ENCODE results near the gene NKG7. TPM values are rescaled to one million over a fixed set of nuclear protein-coding genes. Genes with fewer than 3 reads are reported as not detected.

Gene NKG7
- total and polyA plus RNA-seq, 2 of the 13 experiments (the other 11 are each of a cell fraction or from before 2014, with no cell fraction given): 0.40 TPM; not detected in 1

GRCh38 chr19:51327066-51328001 lies 45.1 kb downstream of the NKG7 start (continued):
- TF ChIP-seq ZBTB26 (CRISPR knock-in tag; IDR thresholded peaks at IDR 0.05; ENCODE audit: borderline replicate concordance) (no peak), HOXA3 (CRISPR knock-in tag; IDR thresholded peaks at IDR 0.05) (peak; percentile 45; the same call in 1 of the 2 replicates), RARA (CRISPR knock-in tag; IDR thresholded peaks at IDR 0.05) (0 out of 2 replicates have a peak, but pooled peaks have one; percentile 9), THAP11 (CRISPR knock-in tag; IDR thresholded peaks at IDR 0.05) (0 out of 2 replicates have a peak, but pooled peaks have one; percentile 17), ZNF776 (CRISPR knock-in tag; IDR thresholded peaks at IDR 0.05) (peak; percentile 67; the same call in 1 of the 2 replicates), ARNT2 (CRISPR knock-in tag; IDR thresholded peaks at IDR 0.05; ENCODE audit: low read depth) (0 out of 2 replicates have a peak, but pooled peaks have one; percentile 3), SRF (IDR thresholded peaks at IDR 0.05; ENCODE audit: low read depth, low read length) (no peak), NPAS2 (CRISPR knock-in tag; IDR thresholded peaks at IDR 0.05; ENCODE audit: borderline replicate concordance) (no peak), RAD21 (CRISPR knock-in tag; IDR thresholded peaks at IDR 0.05) (0 out of 2 replicates have a peak, but pooled peaks have one; percentile 37), ZNF441 (CRISPR knock-in tag; IDR thresholded peaks at IDR 0.05; ENCODE audit: borderline replicate concordance) (no peak), TMF1 (CRISPR knock-in tag; IDR thresholded peaks at IDR 0.05; ENCODE audit: low read depth) (no peak), KDM5B (CRISPR knock-in tag; IDR thresholded peaks at IDR 0.05; ENCODE audit: borderline replicate concordance) (0 out of 2 replicates have a peak, but pooled peaks have one; percentile 36), AGO1 (IDR thresholded peaks at IDR 0.05; ENCODE audit: low read depth, low read length, poor library complexity, severe bottlenecking) (peak; percentile 95), IKZF5 (CRISPR knock-in tag; IDR thresholded peaks at IDR 0.05) (no peak), BORCS8-MEF2B (CRISPR knock-in tag; IDR thresholded peaks at IDR 0.05) (0 out of 2 replicates have a peak, but pooled peaks have one; percentile 41), YY1 (IDR thresholded peaks at IDR 0.05; ENCODE audit: insufficient read depth, insufficient replicate concordance, low read depth, low read length) (peak; percentile 51), POLR2G (IDR thresholded peaks at IDR 0.05; ENCODE audit: low read depth, low read length) (peak; percentile 28; the same call in 1 of the 2 replicates), CREB1 (IDR thresholded peaks at IDR 0.05) (no peak), CREB1 (CRISPR knock-in tag; IDR thresholded peaks at IDR 0.05) (no peak), GABPB1 (CRISPR knock-in tag; IDR thresholded peaks at IDR 0.05) (peak; percentile 28; the same call in 1 of the 2 replicates), POLR2AphosphoS5 (IDR thresholded peaks at IDR 0.05; ENCODE audit: low read depth, low read length) (peak; percentile 40; the same call in 1 of the 2 replicates), SPEN (CRISPR knock-in tag; IDR thresholded peaks at IDR 0.05; ENCODE audit: low read depth) (0 out of 2 replicates have a peak, but pooled peaks have one; percentile 23)
- TF ChIP-seq, protein P1, sequence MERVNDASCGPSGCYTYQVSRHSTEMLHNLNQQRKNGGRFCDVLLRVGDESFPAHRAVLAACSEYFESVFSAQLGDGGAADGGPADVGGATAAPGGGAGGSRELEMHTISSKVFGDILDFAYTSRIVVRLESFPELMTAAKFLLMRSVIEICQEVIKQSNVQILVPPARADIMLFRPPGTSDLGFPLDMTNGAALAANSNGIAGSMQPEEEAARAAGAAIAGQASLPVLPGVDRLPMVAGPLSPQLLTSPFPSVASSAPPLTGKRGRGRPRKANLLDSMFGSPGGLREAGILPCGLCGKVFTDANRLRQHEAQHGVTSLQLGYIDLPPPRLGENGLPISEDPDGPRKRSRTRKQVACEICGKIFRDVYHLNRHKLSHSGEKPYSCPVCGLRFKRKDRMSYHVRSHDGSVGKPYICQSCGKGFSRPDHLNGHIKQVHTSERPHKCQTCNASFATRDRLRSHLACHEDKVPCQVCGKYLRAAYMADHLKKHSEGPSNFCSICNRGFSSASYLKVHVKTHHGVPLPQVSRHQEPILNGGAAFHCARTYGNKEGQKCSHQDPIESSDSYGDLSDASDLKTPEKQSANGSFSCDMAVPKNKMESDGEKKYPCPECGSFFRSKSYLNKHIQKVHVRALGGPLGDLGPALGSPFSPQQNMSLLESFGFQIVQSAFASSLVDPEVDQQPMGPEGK (CRISPR knock-in tag; IDR thresholded peaks at IDR 0.05): peak; percentile 14; the same call in 1 of the 2 replicates
- TF ChIP-seq, protein P2, sequence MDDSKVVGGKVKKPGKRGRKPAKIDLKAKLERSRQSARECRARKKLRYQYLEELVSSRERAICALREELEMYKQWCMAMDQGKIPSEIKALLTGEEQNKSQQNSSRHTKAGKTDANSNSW (CRISPR knock-in tag; IDR thresholded peaks at IDR 0.05; ENCODE audit: borderline replicate concordance): no peak
- TF ChIP-seq, protein P3, sequence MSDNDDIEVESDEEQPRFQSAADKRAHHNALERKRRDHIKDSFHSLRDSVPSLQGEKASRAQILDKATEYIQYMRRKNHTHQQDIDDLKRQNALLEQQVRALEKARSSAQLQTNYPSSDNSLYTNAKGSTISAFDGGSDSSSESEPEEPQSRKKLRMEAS (IDR thresholded peaks at IDR 0.05): peak; percentile 61

Measured in HepG2 (cell line).